H9 (cell line): ENCODE measurements around the gene RTTN. TPM values are rescaled to one million over a fixed set of nuclear protein-coding genes. Genes with fewer than 3 reads are reported as not detected.

Source experiments
- DNase-seq: peaks from one replicate; pipeline ENCODE4 v3.0.0-alpha.2; 2017
- H2AFZ ChIP-seq: one replicate; pipeline ENCODE4 v1.6.1; 2013; ENCODE audit warnings: mild to moderate bottlenecking, low read length, control low read depth, moderate library complexity
- H2AK5ac ChIP-seq: 2 replicates; pipeline ENCODE4 v1.6.1; 2013; ENCODE audit warnings: low read length, control low read depth, mixed read lengths; ENCODE audit not compliant: insufficient read length
- H2BK120ac ChIP-seq: one replicate; pipeline ENCODE4 v1.6.1; 2013; ENCODE audit warnings: low read depth, mild to moderate bottlenecking, low read length, control low read depth, inconsistent platforms; ENCODE audit not compliant: poor library complexity, severe bottlenecking
- H2BK12ac ChIP-seq: 2 replicates; pipeline ENCODE4 v1.6.1; 2013; ENCODE audit warnings: low read length, control low read depth, mixed read lengths, low read depth; ENCODE audit not compliant: insufficient read length
- H2BK15ac ChIP-seq: 2 replicates; pipeline ENCODE4 v1.6.1; 2013; ENCODE audit warnings: low read depth, low read length, control low read depth
- H2BK20ac ChIP-seq: one replicate; pipeline ENCODE4 v1.6.1; 2013; ENCODE audit warnings: low read depth, mild to moderate bottlenecking, low read length, control low read depth, inconsistent platforms; ENCODE audit not compliant: poor library complexity, severe bottlenecking
- H2BK5ac ChIP-seq: 2 replicates; pipeline ENCODE4 v1.6.1; 2013; ENCODE audit warnings: low read length, control low read depth, mixed read lengths; ENCODE audit not compliant: insufficient read length
- H3K14ac ChIP-seq: 2 replicates; pipeline ENCODE4 v1.6.1; 2013; ENCODE audit warnings: low read length, control low read depth; ENCODE audit not compliant: insufficient read depth
- H3K18ac ChIP-seq: 2 replicates; pipeline ENCODE4 v1.6.1; 2013; ENCODE audit warnings: low read depth, mild to moderate bottlenecking, mixed read lengths, low read length, control low read depth; ENCODE audit not compliant: insufficient read length
- H3K23ac ChIP-seq: 2 replicates; pipeline ENCODE4 v1.6.1; 2013; ENCODE audit warnings: low read length, control low read depth, mixed read lengths, low read depth; ENCODE audit not compliant: insufficient read length
- H3K23me2 ChIP-seq: 2 replicates; pipeline ENCODE4 v1.6.1; 2013; ENCODE audit warnings: low read depth, mild to moderate bottlenecking, mixed read lengths, low read length, control low read depth; ENCODE audit not compliant: insufficient read length, poor library complexity, severe bottlenecking
- H3K27ac ChIP-seq: 2 replicates; pipeline ENCODE4 v1.5.1; 2013; ENCODE audit warnings: low read length, control low read depth, mixed read lengths, low read depth; ENCODE audit not compliant: insufficient read length
- H3K27me3 ChIP-seq: 2 replicates; pipeline ENCODE4 v1.6.1; 2013; ENCODE audit warnings: low read length, control low read depth, inconsistent platforms; ENCODE audit not compliant: insufficient read depth
- H3K4ac ChIP-seq: 2 replicates; pipeline ENCODE4 v1.6.1; 2013; ENCODE audit warnings: low read depth, mild to moderate bottlenecking, control low read depth, inconsistent platforms, low read length, moderate library complexity
- H3K4me1 ChIP-seq: 2 replicates; pipeline ENCODE4 v1.6.1; 2013; ENCODE audit warnings: low read length, control low read depth, inconsistent platforms; ENCODE audit not compliant: insufficient read depth
- H3K4me2 ChIP-seq: 2 replicates; pipeline ENCODE4 v1.6.1; 2013; ENCODE audit warnings: low read length, control low read depth, mixed read lengths; ENCODE audit not compliant: insufficient read length, insufficient read depth
- H3K56ac ChIP-seq: 2 replicates; pipeline ENCODE4 v1.6.1; 2013; ENCODE audit warnings: low read depth, mild to moderate bottlenecking, mixed read lengths, low read length, control low read depth; ENCODE audit not compliant: insufficient read length
- H3K79me1 ChIP-seq: 2 replicates; pipeline ENCODE4 v1.6.1; 2013; ENCODE audit warnings: low read depth, mild to moderate bottlenecking, moderate library complexity, low read length, control low read depth, inconsistent platforms; ENCODE audit not compliant: insufficient read depth, poor library complexity, severe bottlenecking
- H3K79me2 ChIP-seq: 2 replicates; pipeline ENCODE4 v1.6.1; 2013; ENCODE audit warnings: low read length, control low read depth, inconsistent platforms; ENCODE audit not compliant: insufficient read depth
- H3K9ac ChIP-seq: 2 replicates; pipeline ENCODE4 v1.6.1; 2013; ENCODE audit warnings: low read length, control low read depth, mixed read lengths; ENCODE audit not compliant: insufficient read length; ENCODE audit errors: extremely low read depth
- H3K9me3 ChIP-seq: one replicate; pipeline ENCODE4 v1.6.1; 2013; ENCODE audit warnings: low read depth, low read length, inconsistent platforms; ENCODE audit not compliant: control insufficient read depth
- H3T11ph ChIP-seq: one replicate; pipeline ENCODE4 v1.6.1; 2013; ENCODE audit warnings: mild to moderate bottlenecking, low read length, control low read depth, inconsistent platforms
- H4K20me1 ChIP-seq: one replicate; pipeline ENCODE4 v1.6.1; 2013; ENCODE audit not compliant: control insufficient read depth, insufficient read length, insufficient read depth
- H4K5ac ChIP-seq: 2 replicates; pipeline ENCODE4 v1.6.1; 2013; ENCODE audit warnings: low read depth, mild to moderate bottlenecking, mixed read lengths, low read length, control low read depth; ENCODE audit not compliant: insufficient read length
- H4K8ac ChIP-seq: replicated peaks from 2 replicates; pipeline ENCODE4 v1.6.1; 2013; ENCODE audit warnings: low read length, control low read depth, mixed read lengths, low read depth; ENCODE audit not compliant: insufficient read length
- H4K91ac ChIP-seq: 2 replicates; pipeline ENCODE4 v1.6.1; 2013; ENCODE audit warnings: low read depth, mild to moderate bottlenecking, moderate library complexity, mixed read lengths, low read length, control low read depth; ENCODE audit not compliant: insufficient read length
- H3K27ac Mint-ChIP-seq, 3 experiments: 2 replicates in 2 of 3; 3 replicates in 1 of 3; pipeline ENCODE4 v1.8.0; 2020 to 2021; ENCODE audit warnings: mixed read lengths in 3 of 3, mild to moderate bottlenecking in 1 of 3, moderate library complexity in 1 of 3
- H3K27me3 Mint-ChIP-seq: 2 replicates; pipeline ENCODE4 v1.8.0; 2021; ENCODE audit warnings: low read depth, mild to moderate bottlenecking, moderate library complexity, mixed read lengths
- H3K36me3 Mint-ChIP-seq, 3 experiments: 2 replicates in 2 of 3; 3 replicates in 1 of 3; pipeline ENCODE4 v1.8.0; 2020 to 2021; ENCODE audit warnings: low read depth in 3 of 3, mixed read lengths in 3 of 3; ENCODE audit not compliant: insufficient read depth in 1 of 3
- H3K4me1 Mint-ChIP-seq, 2 experiments: 2 replicates each; pipeline ENCODE4 v1.8.0; 2020; ENCODE audit warnings: mixed read lengths in 2 of 2
- H3K4me3 Mint-ChIP-seq, 2 experiments: 2 replicates in 1 of 2; 3 replicates in 1 of 2; pipeline ENCODE4 v1.8.0; 2020 to 2021; ENCODE audit warnings: mild to moderate bottlenecking in 2 of 2, mixed read lengths in 2 of 2, moderate library complexity in 1 of 2
- H3K9me3 Mint-ChIP-seq, 2 experiments: 2 replicates in 1 of 2; 3 replicates in 1 of 2; pipeline ENCODE4 v1.8.0; 2020; ENCODE audit warnings: mild to moderate bottlenecking in 2 of 2, mixed read lengths in 2 of 2, moderate library complexity in 1 of 2
- CTCF ChIP-seq: fragments of 200-600 bp; sonication (generic); conservative IDR thresholded peaks from 3 replicates; pipeline ENCODE4 v1.8.0; 2021; ENCODE audit warnings: antibody characterized with exemption, mild to moderate bottlenecking
- WGBS: extraction: QIAGEN DNeasy Blood & Tissue Kit; methylation state at CpG from one replicate; pipeline ENCODE4 v1.1.7; 2013; ENCODE audit warnings: missing lambda C conversion rate, low lambda C conversion rate, mixed read lengths; ENCODE audit not compliant: insufficient read length; ENCODE audit errors: extremely low coverage; 5-methylcytosine and 5-hydroxymethylcytosine counted together
- total RNA-seq: library from RNA; stranded (reverse); gene quantifications from 2 replicates; pipeline ENCODE4 v1.2.1, GENCODE V29; 2021

Gene RTTN
- total RNA-seq, 1 experiment from 2014 or later: 17.6 TPM

GRCh38 chr18:70019136-70019535 is 186.4 kb downstream of the RTTN start:
- no CpG with 5 or more reads among the region's 2 CpGs for WGBS

More at GRCh38 chr18:70019136-70019535, 186.4 kb downstream of the RTTN start:
- H3K4ac ChIP-seq: no peak overlapping the region
- no peak overlapping the region for H4K8ac ChIP-seq
- Mint-ChIP-seq H3K9me3 (no peaks in the 10 kb centered on the region), H3K4me1 (peaks cover 6 to 7% of the 10 kb centered on the region in 2 experiments), H3K36me3 (peaks cover 5 to 16% (median 12%) of the 10 kb centered on the region in 3 experiments; a peak in 6 of 7 replicates), H3K27ac (no peak overlapping the region), H3K27me3 (no peaks in the 10 kb centered on the region), H3K4me3 (no peak overlapping the region)
- H3K14ac ChIP-seq: no peak overlapping the region
- DNase-seq: no peak
- H4K20me1 ChIP-seq: no peaks in the 10 kb centered on the region
- no peak overlapping the region for H3K27ac ChIP-seq
- no peak overlapping the region for H2BK20ac ChIP-seq
- H2AK5ac ChIP-seq: no peak overlapping the region
- H4K91ac ChIP-seq: no peak overlapping the region
- no peak overlapping the region for H2AFZ ChIP-seq
- no peak overlapping the region for H2BK12ac ChIP-seq
- no peak overlapping the region for H2BK5ac ChIP-seq
- H3T11ph ChIP-seq: no peak overlapping the region
- no peaks in the 10 kb centered on the region for H3K79me1 ChIP-seq
- H3K18ac ChIP-seq: no peak overlapping the region
- TF ChIP-seq CTCF: no peak
- H3K4me2 ChIP-seq: no peak overlapping the region
- H3K56ac ChIP-seq: no peak overlapping the region
- H3K23ac ChIP-seq: no peak overlapping the region
- no peaks in the 10 kb centered on the region for H3K23me2 ChIP-seq
- H2BK15ac ChIP-seq: no peak overlapping the region
- H3K4me1 ChIP-seq: no peaks in the 10 kb centered on the region
- no peaks in the 10 kb centered on the region for H3K9me3 ChIP-seq
- no peaks in the 10 kb centered on the region for H3K79me2 ChIP-seq
- H3K9ac ChIP-seq: no peak overlapping the region
- no peaks in the 10 kb centered on the region for H3K27me3 ChIP-seq
- H4K5ac ChIP-seq: no peak overlapping the region
- no peak overlapping the region for H2BK120ac ChIP-seq
